Measurements from ENCODE around the gene ASF1B. TPM values are rescaled to one million over a fixed set of nuclear protein-coding genes. Genes with fewer than 3 reads are reported as not detected.

Gene ASF1B
- total RNA-seq, 1 experiment from 2014 or later: 38.4 TPM

DNA sequence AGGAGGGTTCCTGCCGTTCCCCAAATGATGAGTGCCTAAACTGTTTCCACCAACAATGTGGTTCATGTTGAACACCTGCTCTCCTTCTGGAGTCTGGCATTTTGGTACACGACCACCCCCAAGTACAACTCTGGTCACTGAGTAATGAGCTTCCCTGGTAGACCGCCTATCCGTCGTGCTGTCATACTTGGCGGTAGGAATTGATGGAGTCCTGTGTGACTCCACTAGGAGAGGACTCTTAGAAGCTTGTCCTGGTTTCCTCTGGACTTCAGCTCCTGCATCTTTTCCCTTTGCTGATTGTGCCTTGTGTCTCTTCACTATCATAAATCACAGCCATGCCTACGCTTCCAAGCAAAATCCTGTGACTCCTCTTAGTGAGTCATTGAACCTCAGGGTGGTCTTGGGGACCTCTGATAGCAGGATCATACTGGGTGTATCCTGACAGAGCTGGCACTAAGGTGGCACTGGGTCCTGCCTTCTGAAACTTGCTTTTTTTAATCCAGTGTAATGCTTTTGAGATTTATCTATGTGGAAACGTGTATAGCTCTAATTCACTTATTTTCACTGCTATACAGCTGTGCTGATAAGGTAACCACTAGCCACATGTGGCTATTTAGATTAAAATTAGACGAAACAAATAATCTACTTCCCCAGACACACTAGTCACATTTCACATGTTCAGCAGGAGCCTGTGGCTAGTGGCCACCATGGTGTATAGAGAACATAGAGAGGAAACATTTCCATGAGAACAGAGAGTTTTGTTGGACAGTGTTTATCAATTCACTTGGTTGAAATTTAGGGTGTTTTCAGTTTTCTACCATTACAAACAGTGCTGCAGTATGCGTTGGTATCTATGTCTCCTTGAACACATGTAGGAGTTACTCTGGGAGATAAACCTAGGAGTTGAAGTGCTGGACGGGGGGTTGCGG lies 6.1 kb upstream of the ASF1B start (continued):
- no peak for TF ChIP-seq SMAD3 (CRISPR knock-in tag; IDR thresholded peaks at IDR 0.05; ENCODE audit: borderline replicate concordance)
- no peak for TF ChIP-seq ZNF138 (CRISPR knock-in tag; conservative IDR thresholded peaks at IDR 0.05)
- TF ChIP-seq PRRX2 (CRISPR knock-in tag; IDR thresholded peaks at IDR 0.05): no peak
- TF ChIP-seq CBFB (CRISPR knock-in tag; IDR thresholded peaks at IDR 0.05; ENCODE audit: low read depth): no peak

DNA sequence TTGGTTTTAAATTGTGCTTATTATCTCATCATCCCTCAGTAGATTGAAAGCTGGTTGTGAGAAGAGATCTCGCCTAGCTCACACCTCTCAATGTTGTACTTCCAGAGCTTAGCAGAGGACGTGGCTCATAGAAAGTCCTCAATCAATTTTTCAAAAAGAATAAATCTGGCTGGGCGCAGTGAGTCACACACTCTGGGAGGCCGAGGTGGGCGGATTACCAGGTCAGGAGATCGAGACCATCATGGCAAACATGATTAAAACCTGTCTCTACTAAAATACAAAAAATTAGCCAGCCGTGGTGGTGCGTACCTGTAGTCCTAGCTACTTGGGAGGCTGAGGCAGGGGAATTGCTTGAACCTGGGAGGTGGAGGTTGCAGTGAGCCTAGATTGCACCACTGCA lies 4.7 kb upstream of the ASF1B start:
- no peak for TF ChIP-seq NFE2L1 (CRISPR knock-in tag; IDR thresholded peaks at IDR 0.05)
- TF ChIP-seq, protein P1, sequence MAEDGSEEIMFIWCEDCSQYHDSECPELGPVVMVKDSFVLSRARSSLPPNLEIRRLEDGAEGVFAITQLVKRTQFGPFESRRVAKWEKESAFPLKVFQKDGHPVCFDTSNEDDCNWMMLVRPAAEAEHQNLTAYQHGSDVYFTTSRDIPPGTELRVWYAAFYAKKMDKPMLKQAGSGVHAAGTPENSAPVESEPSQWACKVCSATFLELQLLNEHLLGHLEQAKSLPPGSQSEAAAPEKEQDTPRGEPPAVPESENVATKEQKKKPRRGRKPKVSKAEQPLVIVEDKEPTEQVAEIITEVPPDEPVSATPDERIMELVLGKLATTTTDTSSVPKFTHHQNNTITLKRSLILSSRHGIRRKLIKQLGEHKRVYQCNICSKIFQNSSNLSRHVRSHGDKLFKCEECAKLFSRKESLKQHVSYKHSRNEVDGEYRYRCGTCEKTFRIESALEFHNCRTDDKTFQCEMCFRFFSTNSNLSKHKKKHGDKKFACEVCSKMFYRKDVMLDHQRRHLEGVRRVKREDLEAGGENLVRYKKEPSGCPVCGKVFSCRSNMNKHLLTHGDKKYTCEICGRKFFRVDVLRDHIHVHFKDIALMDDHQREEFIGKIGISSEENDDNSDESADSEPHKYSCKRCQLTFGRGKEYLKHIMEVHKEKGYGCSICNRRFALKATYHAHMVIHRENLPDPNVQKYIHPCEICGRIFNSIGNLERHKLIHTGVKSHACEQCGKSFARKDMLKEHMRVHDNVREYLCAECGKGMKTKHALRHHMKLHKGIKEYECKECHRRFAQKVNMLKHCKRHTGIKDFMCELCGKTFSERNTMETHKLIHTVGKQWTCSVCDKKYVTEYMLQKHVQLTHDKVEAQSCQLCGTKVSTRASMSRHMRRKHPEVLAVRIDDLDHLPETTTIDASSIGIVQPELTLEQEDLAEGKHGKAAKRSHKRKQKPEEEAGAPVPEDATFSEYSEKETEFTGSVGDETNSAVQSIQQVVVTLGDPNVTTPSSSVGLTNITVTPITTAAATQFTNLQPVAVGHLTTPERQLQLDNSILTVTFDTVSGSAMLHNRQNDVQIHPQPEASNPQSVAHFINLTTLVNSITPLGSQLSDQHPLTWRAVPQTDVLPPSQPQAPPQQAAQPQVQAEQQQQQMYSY (CRISPR knock-in tag; IDR thresholded peaks at IDR 0.05): no peak
- TF ChIP-seq, protein P2, sequence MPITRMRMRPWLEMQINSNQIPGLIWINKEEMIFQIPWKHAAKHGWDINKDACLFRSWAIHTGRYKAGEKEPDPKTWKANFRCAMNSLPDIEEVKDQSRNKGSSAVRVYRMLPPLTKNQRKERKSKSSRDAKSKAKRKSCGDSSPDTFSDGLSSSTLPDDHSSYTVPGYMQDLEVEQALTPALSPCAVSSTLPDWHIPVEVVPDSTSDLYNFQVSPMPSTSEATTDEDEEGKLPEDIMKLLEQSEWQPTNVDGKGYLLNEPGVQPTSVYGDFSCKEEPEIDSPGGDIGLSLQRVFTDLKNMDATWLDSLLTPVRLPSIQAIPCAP (CRISPR knock-in tag; IDR thresholded peaks at IDR 0.05): no peak
- TF ChIP-seq IRF2 (CRISPR knock-in tag; IDR thresholded peaks at IDR 0.05; ENCODE audit: borderline replicate concordance, low read depth): no peak
- TF ChIP-seq, protein P3, sequence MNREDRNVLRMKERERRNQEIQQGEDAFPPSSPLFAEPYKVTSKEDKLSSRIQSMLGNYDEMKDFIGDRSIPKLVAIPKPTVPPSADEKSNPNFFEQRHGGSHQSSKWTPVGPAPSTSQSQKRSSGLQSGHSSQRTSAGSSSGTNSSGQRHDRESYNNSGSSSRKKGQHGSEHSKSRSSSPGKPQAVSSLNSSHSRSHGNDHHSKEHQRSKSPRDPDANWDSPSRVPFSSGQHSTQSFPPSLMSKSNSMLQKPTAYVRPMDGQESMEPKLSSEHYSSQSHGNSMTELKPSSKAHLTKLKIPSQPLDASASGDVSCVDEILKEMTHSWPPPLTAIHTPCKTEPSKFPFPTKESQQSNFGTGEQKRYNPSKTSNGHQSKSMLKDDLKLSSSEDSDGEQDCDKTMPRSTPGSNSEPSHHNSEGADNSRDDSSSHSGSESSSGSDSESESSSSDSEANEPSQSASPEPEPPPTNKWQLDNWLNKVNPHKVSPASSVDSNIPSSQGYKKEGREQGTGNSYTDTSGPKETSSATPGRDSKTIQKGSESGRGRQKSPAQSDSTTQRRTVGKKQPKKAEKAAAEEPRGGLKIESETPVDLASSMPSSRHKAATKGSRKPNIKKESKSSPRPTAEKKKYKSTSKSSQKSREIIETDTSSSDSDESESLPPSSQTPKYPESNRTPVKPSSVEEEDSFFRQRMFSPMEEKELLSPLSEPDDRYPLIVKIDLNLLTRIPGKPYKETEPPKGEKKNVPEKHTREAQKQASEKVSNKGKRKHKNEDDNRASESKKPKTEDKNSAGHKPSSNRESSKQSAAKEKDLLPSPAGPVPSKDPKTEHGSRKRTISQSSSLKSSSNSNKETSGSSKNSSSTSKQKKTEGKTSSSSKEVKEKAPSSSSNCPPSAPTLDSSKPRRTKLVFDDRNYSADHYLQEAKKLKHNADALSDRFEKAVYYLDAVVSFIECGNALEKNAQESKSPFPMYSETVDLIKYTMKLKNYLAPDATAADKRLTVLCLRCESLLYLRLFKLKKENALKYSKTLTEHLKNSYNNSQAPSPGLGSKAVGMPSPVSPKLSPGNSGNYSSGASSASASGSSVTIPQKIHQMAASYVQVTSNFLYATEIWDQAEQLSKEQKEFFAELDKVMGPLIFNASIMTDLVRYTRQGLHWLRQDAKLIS (CRISPR knock-in tag; IDR thresholded peaks at IDR 0.05; ENCODE audit: borderline replicate concordance): no peak
- TF ChIP-seq TP53 (CRISPR knock-in tag; IDR thresholded peaks at IDR 0.05): no peak
- TF ChIP-seq, protein P4, sequence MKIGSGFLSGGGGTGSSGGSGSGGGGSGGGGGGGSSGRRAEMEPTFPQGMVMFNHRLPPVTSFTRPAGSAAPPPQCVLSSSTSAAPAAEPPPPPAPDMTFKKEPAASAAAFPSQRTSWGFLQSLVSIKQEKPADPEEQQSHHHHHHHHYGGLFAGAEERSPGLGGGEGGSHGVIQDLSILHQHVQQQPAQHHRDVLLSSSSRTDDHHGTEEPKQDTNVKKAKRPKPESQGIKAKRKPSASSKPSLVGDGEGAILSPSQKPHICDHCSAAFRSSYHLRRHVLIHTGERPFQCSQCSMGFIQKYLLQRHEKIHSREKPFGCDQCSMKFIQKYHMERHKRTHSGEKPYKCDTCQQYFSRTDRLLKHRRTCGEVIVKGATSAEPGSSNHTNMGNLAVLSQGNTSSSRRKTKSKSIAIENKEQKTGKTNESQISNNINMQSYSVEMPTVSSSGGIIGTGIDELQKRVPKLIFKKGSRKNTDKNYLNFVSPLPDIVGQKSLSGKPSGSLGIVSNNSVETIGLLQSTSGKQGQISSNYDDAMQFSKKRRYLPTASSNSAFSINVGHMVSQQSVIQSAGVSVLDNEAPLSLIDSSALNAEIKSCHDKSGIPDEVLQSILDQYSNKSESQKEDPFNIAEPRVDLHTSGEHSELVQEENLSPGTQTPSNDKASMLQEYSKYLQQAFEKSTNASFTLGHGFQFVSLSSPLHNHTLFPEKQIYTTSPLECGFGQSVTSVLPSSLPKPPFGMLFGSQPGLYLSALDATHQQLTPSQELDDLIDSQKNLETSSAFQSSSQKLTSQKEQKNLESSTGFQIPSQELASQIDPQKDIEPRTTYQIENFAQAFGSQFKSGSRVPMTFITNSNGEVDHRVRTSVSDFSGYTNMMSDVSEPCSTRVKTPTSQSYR (CRISPR knock-in tag; IDR thresholded peaks at IDR 0.05): no peak
- TF ChIP-seq SOX15 (CRISPR knock-in tag; IDR thresholded peaks at IDR 0.05): no peak
- H3K9me3 Mint-ChIP-seq: no peaks in the 10 kb centered on the region
- no peak overlapping the region for H3K4me3 Mint-ChIP-seq
- ChIA-PET POLR2A (no interaction called here), CTCF (interaction anchor here (1.0 to 2.1 kb wide), 4 partner anchors 207 to 327 kb away, joined by 4 to 14 read pairs (median 10); no protein-coding TSS in a partner anchor)
- DNase-seq (ENCODE audit: low spot score): no peak
- H3K36me3 Mint-ChIP-seq: no peaks in the 10 kb centered on the region
- H3K27me3 Mint-ChIP-seq (ENCODE audit: low read depth): no peaks in the 10 kb centered on the region; the same call in 1 of the 2 replicates
- H3K4me1 Mint-ChIP-seq: peaks cover 9% of the 10 kb centered on the region; the same call in 1 of the 2 replicates
- ATAC-seq: no peak
- no peak overlapping the region for H3K27ac Mint-ChIP-seq

Data from WTC11 (cell line).